ENCODE results near the gene GRID1.
"Not testable (repeated sequence)": the region's sequence is repeated elsewhere in the genome, so short reads cannot be mapped to it uniquely, and the experiment has no call there.

Gene GRID1

DNA sequence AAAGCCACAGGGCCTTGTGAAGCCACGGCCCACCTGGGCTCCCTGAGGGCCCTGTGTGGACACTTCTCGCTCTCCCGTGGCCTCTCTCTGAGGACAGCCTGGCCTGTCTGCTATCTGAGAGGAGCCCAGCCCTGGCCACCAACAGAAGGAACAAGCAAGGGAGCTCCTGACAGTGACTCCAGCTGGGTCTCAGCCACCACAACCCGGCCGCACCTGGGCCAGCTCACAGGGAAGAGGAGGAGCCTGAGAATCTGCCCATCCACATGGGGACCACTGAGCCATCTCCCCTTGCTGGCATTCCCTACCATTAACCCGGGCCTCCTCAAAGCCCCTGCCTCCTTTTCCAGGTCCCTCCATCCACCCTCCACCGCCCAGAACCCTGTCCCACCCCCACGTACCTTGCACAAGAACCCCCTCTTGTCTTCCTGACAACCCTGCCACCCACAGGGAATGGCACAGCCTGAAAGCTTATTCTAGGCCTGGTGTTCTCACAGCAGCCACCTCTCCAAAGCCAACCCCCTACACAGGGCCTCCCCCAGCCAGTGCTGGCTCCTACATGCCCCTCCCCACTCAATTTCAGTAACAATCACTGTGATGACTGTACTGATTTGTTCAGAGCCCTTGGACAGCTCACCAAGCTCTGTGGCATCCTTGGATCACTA is 120.2 kb downstream of the GRID1 start:
- no peak for DNase-seq

DNA sequence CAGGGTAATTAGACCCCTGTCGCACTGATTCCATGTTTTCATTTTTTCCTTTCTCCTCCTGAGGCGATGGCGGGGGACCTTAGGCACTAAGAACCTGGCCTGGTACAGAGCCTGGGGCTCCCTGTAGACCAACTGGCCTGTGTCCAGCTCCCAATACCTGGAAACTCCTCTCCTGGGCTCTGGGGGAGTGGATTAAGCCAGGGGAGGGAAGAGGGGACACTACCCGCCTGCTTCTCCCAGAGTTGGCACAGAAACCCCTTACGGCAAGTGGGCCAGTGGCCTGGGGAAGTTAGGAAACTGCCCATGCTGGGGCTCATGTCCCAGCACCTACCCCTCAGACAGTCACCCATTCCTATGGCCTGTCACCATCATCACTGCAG is 121.6 kb downstream of the GRID1 start:
- DNase-seq: no peak

DNA sequence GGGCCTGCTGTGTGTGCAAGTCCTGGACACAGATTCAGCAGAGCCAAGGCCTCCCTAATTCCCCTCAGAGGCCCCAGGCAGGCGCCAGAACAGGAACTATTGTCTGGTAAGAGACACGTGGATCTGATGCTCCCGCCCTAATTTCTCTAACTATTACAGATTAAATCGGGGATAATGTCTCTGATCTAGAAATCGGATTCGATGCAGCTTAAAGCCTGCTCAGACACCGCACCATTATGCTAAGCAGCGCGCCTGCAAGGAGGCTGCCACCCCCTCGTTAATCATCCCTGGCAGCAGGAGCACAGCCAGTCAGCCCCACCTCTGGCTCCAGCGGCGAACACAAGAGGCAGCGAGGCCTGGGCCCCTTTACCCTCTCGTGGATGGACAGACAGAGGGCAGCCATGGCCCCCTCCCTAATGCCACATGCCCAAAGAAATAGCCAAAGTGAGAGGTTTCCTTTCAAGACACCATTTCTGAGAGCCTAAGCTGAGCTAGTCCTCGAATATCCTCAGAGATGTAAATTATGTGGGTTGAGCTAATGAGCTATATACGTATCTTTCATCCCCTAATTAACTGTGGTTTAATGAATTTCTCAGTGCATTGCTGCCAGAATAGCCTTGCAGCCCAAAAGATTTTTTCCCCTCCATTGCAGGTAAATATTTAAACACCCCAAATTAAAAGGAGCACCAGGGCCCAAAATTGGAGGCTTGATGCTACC is 122.1 kb downstream of the GRID1 start:
- no peak for DNase-seq

DNA sequence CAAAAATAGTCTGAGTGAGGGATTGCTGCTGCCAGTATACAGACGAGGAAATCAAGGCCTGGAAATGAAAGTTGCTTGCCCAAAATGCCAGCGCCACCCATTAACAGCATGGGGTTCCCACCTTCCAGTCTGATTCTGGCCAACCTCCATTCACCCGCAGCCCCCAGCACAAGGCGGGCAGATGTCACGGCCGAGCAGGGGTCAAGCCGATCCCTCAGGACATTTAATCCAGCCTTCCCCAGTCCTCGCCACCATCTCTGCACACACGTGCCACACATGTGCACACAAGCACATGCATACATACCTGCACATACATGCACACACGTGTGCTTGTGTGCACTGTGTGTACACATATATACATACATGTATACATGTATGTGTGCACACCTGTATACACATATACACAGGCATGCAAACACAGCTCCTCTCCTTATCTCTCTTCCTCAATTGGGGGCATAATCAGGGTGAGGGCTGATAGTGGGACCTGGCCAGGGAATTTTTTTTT is 122.9 kb downstream of the GRID1 start:
- no peak for DNase-seq

DNA sequence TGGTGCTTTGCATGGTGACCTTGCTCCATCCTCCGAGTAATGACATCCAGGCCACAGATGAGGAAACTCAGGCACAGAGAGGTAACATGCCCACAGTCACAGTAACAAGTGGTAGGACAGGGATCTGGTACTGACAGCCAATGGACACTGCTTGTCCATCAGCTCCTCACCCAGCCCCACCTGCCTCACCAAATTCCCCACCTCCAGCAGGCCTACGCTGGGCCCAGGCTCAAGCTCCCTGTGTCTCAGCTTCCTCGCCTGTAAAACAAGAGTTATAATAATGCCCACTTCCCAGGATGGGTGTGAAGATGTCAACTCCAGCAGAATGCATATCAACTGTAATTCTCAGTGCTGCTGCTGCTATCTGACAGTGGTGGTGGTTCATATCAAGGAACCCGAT is 123.8 kb downstream of the GRID1 start:
- no peak for DNase-seq

DNA sequence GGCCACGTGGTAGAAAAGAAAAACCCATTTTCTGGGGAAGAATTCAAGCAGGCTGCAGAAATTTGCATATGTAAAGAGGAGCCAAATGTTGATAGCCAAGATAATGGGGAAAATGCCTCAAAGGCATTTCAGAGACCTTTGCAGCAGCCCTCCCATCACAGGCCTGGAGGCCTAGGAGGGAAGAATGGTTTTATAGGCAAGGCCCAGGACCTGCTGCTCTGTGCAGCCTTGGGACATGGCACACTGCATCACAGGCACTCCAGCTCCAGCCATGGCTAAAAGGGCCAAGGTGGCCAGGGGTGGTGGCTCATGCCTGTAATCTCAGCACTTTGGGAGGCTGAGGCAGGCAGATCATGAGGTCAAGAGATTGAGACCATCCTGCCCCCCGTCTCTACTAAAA is 128.5 kb downstream of the GRID1 start:
- not testable (repeated sequence) for DNase-seq

DNA sequence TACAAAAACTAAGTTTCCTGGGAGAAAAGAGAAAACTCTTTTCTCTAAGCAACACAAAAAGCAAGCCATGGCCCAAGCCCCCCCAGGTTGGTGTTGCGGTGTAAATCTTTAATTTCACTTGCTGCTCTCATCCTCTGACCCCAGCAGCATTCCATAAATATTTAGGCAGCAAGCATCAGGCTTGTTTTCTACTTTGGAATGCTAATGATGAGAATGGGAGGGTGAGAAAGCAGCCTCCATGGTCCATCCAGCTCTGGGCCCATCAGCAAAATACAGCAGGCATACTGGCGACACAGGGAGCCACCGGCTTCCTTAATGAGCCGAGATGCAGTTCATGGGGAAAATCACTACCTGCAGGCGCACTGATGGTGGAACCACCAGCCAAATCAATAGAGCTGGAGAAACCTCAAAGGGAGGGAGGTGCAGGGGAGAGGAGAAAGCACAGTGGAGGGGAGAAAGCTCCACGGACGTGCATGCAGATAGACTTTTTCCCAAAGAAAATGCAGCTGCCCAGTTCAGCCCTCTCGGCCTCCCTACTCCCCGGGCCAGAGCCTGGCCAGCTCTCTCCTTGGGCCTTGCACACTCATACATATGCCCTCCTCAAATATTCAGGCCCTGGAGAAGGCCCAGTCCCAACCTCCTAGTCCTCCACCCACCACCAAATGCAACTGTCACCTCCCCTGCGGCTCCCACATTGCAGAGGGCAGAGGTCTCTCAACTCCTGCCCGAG is 131.9 kb downstream of the GRID1 start:
- DNase-seq: no peak

DNA sequence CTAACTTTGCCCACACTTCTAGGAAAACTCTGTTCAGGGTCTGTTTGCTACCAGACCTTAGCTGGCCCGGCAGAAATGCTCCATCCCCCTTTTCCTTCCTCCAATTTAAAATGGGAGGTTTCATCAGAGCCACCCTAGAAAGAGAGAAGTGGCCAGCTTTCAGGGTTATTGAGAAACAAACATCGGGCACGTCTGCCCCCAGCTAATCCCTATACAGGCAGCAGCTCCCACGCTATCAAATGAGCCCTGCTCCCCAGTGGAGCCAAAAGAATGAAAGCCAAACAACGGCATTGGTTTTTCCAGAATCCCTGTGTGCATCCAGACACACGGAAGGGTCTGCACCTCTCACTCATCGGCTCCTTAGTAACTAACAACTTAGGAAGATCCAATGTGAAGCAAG is 132.5 kb downstream of the GRID1 start:
- no peak for DNase-seq

DNA sequence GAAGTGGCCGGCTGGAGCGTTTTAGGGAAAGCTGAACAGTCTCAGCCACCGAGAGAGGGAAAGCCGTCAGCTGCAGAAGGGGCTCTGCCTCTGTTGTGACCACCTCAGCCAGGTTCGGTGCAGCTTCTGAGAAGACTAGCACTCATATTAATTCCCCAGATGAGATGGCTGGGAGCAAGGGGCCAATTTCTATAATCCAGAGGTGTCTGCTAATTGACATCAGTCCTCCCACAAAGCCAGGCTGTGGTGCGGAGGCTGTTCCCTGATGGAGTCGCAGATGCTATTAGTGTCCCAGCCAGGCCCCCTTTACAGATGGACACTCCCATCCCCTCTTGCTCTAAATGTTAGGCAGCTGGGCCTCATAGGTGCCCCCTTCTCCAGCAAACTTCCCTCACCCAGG is 133.5 kb downstream of the GRID1 start:
- no peak for DNase-seq

DNA sequence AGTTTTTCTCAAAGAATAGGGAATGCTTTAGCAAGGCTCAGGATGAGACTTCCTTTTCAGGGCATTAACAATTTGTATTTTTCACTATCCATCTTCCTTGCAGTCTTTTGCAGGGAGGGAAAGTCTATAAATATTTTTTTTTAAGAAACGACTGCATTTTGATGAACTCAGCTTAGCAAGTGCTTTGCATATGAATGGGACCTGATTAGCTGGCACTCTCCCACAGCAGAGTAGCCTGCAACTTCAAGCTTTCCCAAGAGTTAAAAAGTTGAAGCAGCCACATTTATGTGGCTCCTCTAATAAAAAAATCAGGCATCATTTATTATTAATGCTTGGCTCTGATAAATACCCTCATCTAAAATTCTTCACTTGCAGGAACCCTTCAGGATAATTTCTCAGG is 134.0 kb downstream of the GRID1 start:
- no peak for DNase-seq

DNA sequence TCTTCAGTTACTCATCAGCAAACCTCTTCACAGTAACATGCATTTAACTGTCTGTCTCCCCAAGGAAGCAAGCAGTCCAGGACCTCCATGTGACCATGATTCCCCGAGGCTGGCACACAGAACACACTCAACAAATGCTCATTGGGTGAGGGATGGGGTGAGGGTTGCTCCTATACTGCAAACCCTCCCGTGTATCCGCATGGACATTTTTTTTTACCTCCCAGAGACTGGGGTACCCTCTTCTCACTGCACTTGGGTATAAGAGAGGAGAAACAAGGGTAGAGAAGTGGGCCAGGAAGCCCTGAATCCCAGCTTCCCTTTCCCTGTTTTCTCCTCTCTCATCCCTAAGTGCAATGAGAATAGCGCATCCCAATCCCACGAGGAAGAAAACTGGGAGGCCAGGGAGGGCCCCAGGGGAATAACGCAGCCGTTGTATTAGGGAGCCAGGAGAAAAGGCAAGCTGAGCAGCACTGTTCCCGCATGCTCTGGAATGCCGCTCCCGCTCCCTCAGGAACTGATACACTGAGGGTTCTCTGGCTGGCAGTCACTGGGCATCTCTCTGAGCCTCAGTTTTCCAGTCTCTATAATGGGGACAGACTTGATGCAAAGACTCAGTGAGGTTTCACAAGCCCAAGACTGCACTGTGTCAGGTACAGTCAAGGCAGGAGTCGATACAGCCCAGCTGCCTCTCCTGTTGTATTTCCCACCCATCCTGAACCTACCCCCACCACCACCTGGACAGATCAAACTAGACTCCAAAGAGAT is 134.6 kb downstream of the GRID1 start:
- no peak for DNase-seq

DNA sequence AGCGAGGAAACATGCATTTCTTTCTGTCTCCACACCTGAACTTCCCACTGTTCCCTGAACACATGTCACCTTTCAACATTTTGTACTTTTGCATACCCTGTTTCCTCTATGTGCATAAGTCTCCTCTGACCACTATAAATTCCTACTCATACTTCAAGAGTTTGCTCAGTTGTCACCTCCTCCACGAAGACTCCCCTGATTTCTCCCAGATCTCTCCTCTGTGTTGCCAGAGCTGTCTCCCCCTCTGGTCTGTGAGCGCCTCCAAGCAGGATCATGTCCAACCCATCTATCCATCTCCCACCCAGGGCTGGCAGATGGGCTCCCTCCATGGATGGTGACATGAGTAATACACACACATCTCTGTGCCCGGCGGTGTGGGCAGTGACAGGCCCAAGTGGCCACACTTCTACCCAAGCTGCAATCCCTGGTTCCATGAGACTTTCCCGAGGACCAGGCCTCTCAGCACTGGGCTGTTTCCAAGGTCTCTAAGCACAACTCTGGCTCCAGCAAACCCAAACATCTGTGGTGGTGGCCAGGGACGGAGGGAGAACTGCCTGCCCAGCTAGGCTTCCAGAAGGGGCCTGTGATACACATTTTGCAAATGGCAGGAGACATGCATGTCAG is 135.9 kb downstream of the GRID1 start:
- DNase-seq: no peak

DNA sequence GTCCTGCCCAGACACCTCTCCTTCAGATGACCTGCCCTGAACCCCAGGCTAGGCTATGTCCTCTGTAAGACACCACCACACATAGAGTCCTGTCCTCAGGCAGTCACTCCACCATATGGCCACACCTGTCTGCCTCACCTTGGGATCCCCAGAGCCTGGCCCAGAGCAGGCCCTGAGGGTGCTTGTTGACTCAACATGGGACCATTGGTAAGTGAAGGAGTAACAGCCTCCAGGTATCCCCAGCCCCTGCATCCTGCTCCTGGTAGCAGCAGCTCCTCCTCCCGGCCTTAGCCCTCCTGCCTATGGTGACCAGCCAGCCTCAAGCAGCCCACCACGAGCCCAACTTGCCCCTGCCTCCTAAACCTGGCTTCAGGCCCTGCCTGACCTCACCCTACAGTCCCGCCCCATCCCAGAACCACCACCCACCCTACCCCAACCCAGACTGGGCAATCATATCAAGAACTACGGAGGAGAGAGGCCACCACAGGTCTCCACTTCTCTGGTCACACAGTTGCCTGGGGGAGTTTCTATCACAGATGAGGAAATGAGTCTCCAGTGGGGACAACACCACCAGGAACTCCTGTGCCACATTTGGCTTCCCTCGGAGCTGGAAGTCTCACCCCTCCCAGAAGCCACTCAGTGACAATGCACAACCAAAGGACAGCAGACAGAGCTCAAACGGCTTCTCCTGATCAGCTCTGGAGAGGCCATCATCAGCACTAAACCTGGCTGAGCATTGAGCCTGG is 136.6 kb downstream of the GRID1 start:
- no peak for DNase-seq

DNA sequence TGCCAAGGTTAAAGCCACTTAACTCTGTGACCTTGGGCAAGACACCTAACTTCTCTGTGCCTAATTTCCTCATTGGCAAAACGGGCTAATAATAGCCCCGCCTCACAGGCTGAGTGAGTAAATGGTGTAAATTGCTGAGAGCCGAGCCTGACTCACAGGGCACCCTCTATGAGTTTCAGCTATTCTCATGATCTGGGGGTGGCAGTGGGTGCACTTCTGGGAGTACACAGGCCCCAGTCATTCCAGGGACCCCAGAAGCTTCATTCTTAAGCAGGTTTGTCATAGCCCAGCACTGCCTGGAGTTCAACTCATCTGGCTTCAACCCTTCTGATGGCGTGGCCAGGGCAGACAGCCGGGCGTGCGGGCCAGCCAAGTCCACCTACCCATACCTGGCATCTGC is 137.2 kb downstream of the GRID1 start:
- no peak for DNase-seq

DNA sequence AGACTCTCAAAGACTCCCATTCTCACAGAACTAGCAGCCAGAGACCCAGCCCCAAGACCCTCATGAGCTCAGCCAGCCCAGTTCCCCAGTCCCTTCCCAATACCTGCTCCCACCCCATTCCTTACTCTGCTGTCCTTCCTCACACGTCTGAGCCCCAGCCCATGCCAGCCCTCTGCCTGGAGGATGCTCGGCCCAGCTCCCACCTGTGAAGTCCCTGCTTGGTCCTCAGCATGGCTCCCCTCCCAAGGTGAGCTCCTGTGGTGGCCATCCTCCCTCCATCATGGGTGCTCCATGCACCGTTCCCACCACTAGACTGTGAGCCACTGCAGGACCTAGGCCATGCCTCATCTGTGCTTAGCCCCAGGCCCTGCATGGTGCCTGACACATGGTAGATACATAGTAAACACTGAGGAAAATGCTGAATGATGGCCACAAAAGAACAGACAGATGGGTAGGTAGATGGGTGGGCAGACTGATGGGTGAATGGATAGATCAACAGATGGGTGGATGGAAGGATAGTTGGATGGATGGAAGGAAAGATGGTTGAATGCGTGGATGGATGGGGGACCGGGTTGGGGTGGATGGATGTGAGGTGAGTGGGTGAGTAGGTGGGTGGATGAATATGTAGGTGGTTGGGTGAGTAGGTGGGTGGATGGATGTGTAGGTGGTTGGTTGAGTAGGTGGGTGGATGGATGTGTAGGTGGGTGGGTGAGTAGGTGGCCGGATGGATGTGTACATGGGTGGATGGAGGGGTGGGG is 138.9 kb downstream of the GRID1 start:
- DNase-seq: no peak

DNA sequence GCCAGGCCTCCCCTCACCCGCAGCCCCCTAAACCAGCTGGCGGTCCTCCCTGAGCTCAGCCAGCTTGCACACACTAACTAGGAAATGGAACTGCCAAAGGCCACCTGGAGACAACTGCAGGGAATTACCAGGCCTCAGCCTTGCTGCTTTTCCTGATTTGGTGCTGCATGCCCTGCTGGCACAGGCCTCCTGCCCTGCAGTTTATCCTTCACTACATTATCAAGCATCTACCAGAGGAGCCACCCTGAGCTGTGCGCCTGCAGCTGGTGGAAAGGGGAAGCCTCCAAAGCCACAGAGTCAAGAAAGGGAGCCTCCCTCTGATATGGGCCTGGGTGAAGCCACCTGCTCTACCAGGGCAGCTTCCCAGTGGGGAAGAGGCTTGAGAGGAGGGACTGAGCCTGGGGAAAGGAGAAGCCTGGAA is 139.8 kb downstream of the GRID1 start:
- DNase-seq: no peak

DNA sequence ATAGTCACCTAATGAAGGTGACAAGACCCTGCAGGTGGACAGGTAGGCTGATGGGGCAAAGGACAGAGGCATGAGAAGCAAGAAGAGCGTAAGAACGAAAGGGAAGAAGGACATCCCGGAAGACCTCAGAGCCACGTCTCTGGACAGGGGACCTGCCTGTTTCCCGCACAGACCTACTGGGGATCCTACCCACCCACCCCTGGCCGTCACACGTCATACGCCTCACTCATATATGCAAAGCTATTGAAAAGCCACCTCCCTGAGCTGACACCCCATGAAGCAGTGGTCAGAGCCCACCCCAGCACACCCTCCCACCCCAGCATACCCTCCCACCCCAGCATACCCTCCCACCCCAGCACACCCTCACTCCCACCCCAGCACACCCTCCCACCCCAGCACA is 140.6 kb downstream of the GRID1 start:
- DNase-seq: no peak

DNA sequence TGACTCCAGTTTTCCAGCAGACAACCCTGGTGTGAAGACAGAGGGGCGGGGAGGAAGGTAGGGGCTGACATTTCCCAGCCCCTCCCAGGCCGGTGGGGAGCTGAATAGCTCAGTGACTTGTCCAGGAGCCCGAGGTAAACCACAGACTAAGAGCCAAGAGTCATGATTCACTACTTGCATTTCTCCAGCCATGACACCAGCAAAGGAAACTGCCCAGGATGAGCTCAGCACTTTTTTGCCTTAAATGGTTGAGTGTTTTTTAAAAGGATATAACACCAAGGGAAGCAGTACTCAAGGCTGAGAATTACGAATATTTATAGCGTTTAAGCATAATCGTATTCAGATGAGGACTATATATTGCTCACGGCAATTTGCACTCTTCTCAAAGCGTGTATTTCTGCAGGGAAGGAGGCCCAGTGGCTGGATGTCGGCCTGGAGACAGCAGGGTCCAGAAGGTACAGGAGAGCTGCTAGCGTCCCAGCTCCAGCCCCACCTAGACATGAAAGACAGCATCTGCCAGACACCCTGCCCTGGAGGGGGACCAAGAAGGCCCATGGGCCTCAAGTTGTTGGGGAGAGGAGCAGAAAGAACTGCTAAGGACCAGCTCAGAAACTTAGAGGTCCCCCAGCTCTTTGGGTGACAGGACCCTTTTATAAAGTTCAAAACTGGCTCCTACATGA is 141.4 kb downstream of the GRID1 start:
- DNase-seq: no peak

DNA sequence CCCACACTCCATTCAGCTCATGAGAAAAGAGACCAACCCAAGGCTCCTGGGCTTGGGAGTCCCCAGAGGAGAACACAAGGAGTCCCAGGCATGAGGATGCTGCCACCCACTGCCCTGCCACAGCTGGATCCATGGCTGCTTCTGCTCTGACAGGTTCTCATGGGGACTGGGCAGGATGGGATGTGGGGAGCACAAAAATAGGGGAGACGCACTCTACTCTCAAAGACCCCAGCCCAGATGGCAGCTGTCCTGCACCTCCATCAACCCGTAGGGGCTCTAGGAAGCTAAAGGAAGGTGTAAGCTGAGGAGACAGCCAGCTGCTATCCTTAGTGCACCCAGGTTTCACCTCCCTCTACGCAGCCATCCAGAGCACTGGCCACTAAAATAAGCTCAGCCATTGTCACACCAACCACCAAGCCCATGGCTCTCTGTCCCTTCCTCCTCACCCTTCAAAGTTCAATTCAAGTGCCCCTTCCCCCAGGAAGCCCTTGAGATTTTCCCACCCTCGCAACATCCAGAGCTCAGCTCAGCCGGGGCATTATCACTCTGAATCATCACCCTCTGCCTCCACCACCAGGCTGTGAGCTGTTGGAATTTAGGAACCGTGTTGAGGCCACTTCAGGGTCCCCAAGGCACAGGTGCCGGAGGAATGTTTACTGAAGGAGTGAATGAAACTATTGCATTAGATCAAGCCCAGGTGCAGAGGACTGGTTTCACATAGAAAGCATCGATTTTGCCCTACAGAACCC is 142.1 kb downstream of the GRID1 start:
- DNase-seq: no peak

DNA sequence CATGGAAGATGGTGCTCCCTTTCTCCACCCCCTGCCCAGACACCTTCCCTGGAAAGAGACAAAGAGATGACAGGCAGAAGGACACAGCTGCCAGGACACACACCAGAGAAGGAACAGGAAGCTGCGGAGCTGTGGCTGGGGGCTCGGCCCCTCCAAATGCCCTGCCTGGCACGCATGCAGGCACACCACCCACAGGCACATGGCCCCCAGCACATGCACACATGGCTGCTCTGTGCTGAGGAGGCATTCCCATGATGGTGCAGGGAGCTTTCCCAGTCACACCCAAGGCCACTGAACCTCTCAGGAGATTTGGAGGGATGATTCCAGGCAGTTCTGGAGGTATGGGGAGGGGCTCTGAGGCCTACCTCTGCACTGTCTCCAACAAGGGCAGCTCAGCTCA is 143.3 kb downstream of the GRID1 start:
- no peak for DNase-seq

Measured in NCI-H1048 (cell line).